Activated naive CD4-positive, alpha-beta T cell treated with anti-CD3 and anti-CD28 coated beads for 36 hours (primary cell): Measurements from ENCODE around the gene C13orf46. TPM values are rescaled to one million over a fixed set of nuclear protein-coding genes. Genes with fewer than 3 reads are reported as not detected.

ENCODE experiments used
- CTCF ChIA-PET: fragments of 350-600 bp; sonication (Branson Sonifier 250); formaldehyde crosslinking; loops from one replicate; lab custom pipeline; 2021; ENCODE audit warnings: antibody characterized with exemption; lab: Charles Lee
- DNase-seq: peaks from one replicate; pipeline ENCODE4 v3.0.0-alpha.2; 2020
- H3K27ac Mint-ChIP-seq: one replicate; pipeline ENCODE4 v1.8.0; 2021; ENCODE audit warnings: mild to moderate bottlenecking, mixed read lengths
- H3K27me3 Mint-ChIP-seq: one replicate; pipeline ENCODE4 v1.8.0; 2021; ENCODE audit warnings: low read depth, mixed read lengths
- H3K36me3 Mint-ChIP-seq: one replicate; pipeline ENCODE4 v1.8.0; 2021; ENCODE audit warnings: low read depth, mixed read lengths
- H3K4me1 Mint-ChIP-seq: one replicate; pipeline ENCODE4 v1.8.0; 2021; ENCODE audit warnings: low read depth, mixed read lengths
- H3K4me3 Mint-ChIP-seq: one replicate; pipeline ENCODE4 v1.8.0; 2021; ENCODE audit warnings: mild to moderate bottlenecking, moderate library complexity, mixed read lengths
- H3K9me3 Mint-ChIP-seq: one replicate; pipeline ENCODE4 v1.8.0; 2021; ENCODE audit warnings: mixed read lengths
- intact Hi-C: fragments of 100-400 bp; cut with micrococcal nuclease; formaldehyde crosslinking; loops from one replicate; pipeline ENCODE4 v1.15.1; 2023
- total RNA-seq, 2 experiments: library from RNA; stranded (reverse); gene quantifications; one replicate each; pipeline ENCODE4 v1.2.3, GENCODE V29; 2021

Gene C13orf46
- total RNA-seq, 2 experiments from 2014 or later, result 1.7 to 1.8 TPM

- no peak for DNase-seq
- H3K27me3 Mint-ChIP-seq, result no peaks in the 10 kb centered on the region
- no peak overlapping the region for H3K4me3 Mint-ChIP-seq
- CTCF ChIA-PET, result no interaction called here
- no peaks in the 10 kb centered on the region for H3K9me3 Mint-ChIP-seq
- H3K36me3 Mint-ChIP-seq, result peaks cover 29% of the 10 kb centered on the region
- no peak overlapping the region for H3K27ac Mint-ChIP-seq
- H3K4me1 Mint-ChIP-seq, result no peaks in the 10 kb centered on the region
- intact Hi-C loops, result no loop called here
Observed at GRCh38 chr13:113981194-113981605, 7.3 kb upstream of the C13orf46 start.

GRCh38 chr13:113980489-113981064 lies 6.7 kb upstream of the C13orf46 start:
- no peak for DNase-seq
- H3K36me3 Mint-ChIP-seq, result peaks cover 33% of the 10 kb centered on the region
- no peak overlapping the region for H3K27ac Mint-ChIP-seq
- H3K4me3 Mint-ChIP-seq, result no peak overlapping the region
- H3K9me3 Mint-ChIP-seq, result no peaks in the 10 kb centered on the region
- H3K4me1 Mint-ChIP-seq, result no peaks in the 10 kb centered on the region
- CTCF ChIA-PET, result no interaction called here
- no peaks in the 10 kb centered on the region for H3K27me3 Mint-ChIP-seq
- intact Hi-C loops, result no loop called here

- H3K27ac Mint-ChIP-seq, result no peak overlapping the region
- no peaks in the 10 kb centered on the region for H3K9me3 Mint-ChIP-seq
- no peaks in the 10 kb centered on the region for H3K4me1 Mint-ChIP-seq
- H3K27me3 Mint-ChIP-seq, result no peaks in the 10 kb centered on the region
- no peak overlapping the region for H3K4me3 Mint-ChIP-seq
- peaks cover 35% of the 10 kb centered on the region for H3K36me3 Mint-ChIP-seq
- DNase-seq, result no peak
- intact Hi-C loops, result no loop called here
- CTCF ChIA-PET, result interaction anchor here (1.3 kb wide), 1 partner anchor 13 kb away, joined by 3 read pairs; no protein-coding TSS in a partner anchor
Observed at GRCh38 chr13:113979791-113980471, 6.1 kb upstream of the C13orf46 start.

GRCh38 chr13:113978741-113979481 lies 5.0 kb upstream of the C13orf46 start:
- Mint-ChIP-seq H3K4me1 (no peaks in the 10 kb centered on the region), H3K4me3 (no peak overlapping the region), H3K27ac (no peak overlapping the region), H3K36me3 (peaks cover 35% of the 10 kb centered on the region), H3K27me3 (no peaks in the 10 kb centered on the region), H3K9me3 (no peaks in the 10 kb centered on the region)
- CTCF ChIA-PET, result interaction anchor here (1.0 to 1.3 kb wide), 2 partner anchors 12 to 131 kb away, joined by 3 read pairs; no protein-coding TSS in a partner anchor
- DNase-seq, result no peak
- intact Hi-C loops, result no loop called here

GRCh38 chr13:113977976-113978375 lies 4.1 kb upstream of the C13orf46 start:
- intact Hi-C loops, result no loop called here
- Mint-ChIP-seq H3K27ac (no peak overlapping the region), H3K4me1 (no peaks in the 10 kb centered on the region)

GRCh38 chr13:113976711-113977684 lies 3.1 kb upstream of the C13orf46 start:
- Mint-ChIP-seq H3K27ac (peak overlapping the region; percentile 65), H3K36me3 (peaks cover 31% of the 10 kb centered on the region), H3K4me3 (no peak overlapping the region), H3K9me3 (no peaks in the 10 kb centered on the region), H3K27me3 (no peaks in the 10 kb centered on the region), H3K4me1 (no peaks in the 10 kb centered on the region)
- CTCF ChIA-PET, result no interaction called here
- intact Hi-C loops, result no loop called here
- no peak for DNase-seq

More at GRCh38 chr13:113977976-113978375, 4.1 kb upstream of the C13orf46 start:
- Mint-ChIP-seq H3K9me3 (no peaks in the 10 kb centered on the region), H3K27me3 (no peaks in the 10 kb centered on the region), H3K4me3 (no peak overlapping the region), H3K36me3 (peaks cover 35% of the 10 kb centered on the region)
- CTCF ChIA-PET, result interaction anchor here (1.0 kb wide), 1 partner anchor 132 kb away, joined by 3 read pairs; no protein-coding TSS in a partner anchor
- DNase-seq, result no peak

GRCh38 chr13:113975416-113975815 lies 1.5 kb upstream of the C13orf46 start:
- Mint-ChIP-seq H3K4me1 (no peaks in the 10 kb centered on the region), H3K27ac (no peak overlapping the region), H3K4me3 (no peak overlapping the region), H3K36me3 (peaks cover 19% of the 10 kb centered on the region), H3K9me3 (no peaks in the 10 kb centered on the region), H3K27me3 (no peaks in the 10 kb centered on the region)
- CTCF ChIA-PET, result no interaction called here
- intact Hi-C loops, result no loop called here
- DNase-seq, result no peak

GRCh38 chr13:113974304-113975281 lies 717 bp upstream of the C13orf46 start:
- H3K36me3 Mint-ChIP-seq, result peaks cover 12% of the 10 kb centered on the region
- no peak for DNase-seq
- intact Hi-C loops, result no loop called here
- no peaks in the 10 kb centered on the region for H3K9me3 Mint-ChIP-seq
- H3K27me3 Mint-ChIP-seq, result no peaks in the 10 kb centered on the region
- no peak overlapping the region for H3K4me3 Mint-ChIP-seq
- H3K27ac Mint-ChIP-seq, result no peak overlapping the region
- CTCF ChIA-PET, result no interaction called here
- no peaks in the 10 kb centered on the region for H3K4me1 Mint-ChIP-seq

GRCh38 chr13:113972451-113973217 lies 1.2 kb downstream of the C13orf46 start:
- Mint-ChIP-seq H3K27me3 (no peaks in the 10 kb centered on the region), H3K4me3 (no peak overlapping the region), H3K27ac (no peak overlapping the region), H3K4me1 (no peaks in the 10 kb centered on the region), H3K36me3 (peaks cover 9% of the 10 kb centered on the region), H3K9me3 (no peaks in the 10 kb centered on the region)
- CTCF ChIA-PET, result interaction anchor here (0.5 kb wide), 1 partner anchor 265 kb away, joined by 3 read pairs; no protein-coding TSS in a partner anchor
- no peak for DNase-seq
- intact Hi-C loops, result no loop called here

GRCh38 chr13:113971471-113972231 lies 2.2 kb downstream of the C13orf46 start:
- Mint-ChIP-seq H3K9me3 (no peaks in the 10 kb centered on the region), H3K27ac (no peak overlapping the region), H3K4me3 (no peak overlapping the region), H3K27me3 (no peaks in the 10 kb centered on the region), H3K36me3 (peaks cover 9% of the 10 kb centered on the region), H3K4me1 (no peaks in the 10 kb centered on the region)
- DNase-seq, result no peak
- CTCF ChIA-PET, result no interaction called here
- intact Hi-C loops, result no loop called here
